ENCODE measurements around the gene DEPDC1.

Gene DEPDC1

GRCh38 chr1:68470388-68470970 is 26.4 kb downstream of the DEPDC1 start:
- DNase-seq: no peak

- DNase-seq: no peak
Observed at GRCh38 chr1:68464891-68465290, 32.0 kb downstream of the DEPDC1 start.

- no peak for DNase-seq
Observed at GRCh38 chr1:68460935-68461334, 35.9 kb downstream of the DEPDC1 start.

- no peak for DNase-seq
Observed at GRCh38 chr1:68459796-68460195, 37.1 kb downstream of the DEPDC1 start.

- DNase-seq: no peak
Observed at GRCh38 chr1:68459091-68459490, 37.8 kb downstream of the DEPDC1 start.

- DNase-seq: no peak
Observed at GRCh38 chr1:68456202-68456601, 40.7 kb downstream of the DEPDC1 start.

GRCh38 chr1:68454534-68454933 is 42.3 kb downstream of the DEPDC1 start:
- DNase-seq: no peak

- no peak for DNase-seq
Observed at GRCh38 chr1:68453060-68453670, 43.7 kb downstream of the DEPDC1 start.

GRCh38 chr1:68449901-68450300 is 47.0 kb downstream of the DEPDC1 start, which contains the start of gene RPE65:
Gene RPE65 (minus strand): TSS chr1:68449954. CDS start chr1:68449905, 49 bp downstream.
- no peak for DNase-seq

GRCh38 chr1:68448365-68448764 is 48.5 kb downstream of the DEPDC1 start:
- no peak for DNase-seq

GRCh38 chr1:68445709-68446108 is 51.2 kb downstream of the DEPDC1 start:
- DNase-seq: no peak

GRCh38 chr1:68442822-68443556 is 53.9 kb downstream of the DEPDC1 start:
- no peak for DNase-seq

- DNase-seq: no peak
Observed at GRCh38 chr1:68442006-68442405, 54.9 kb downstream of the DEPDC1 start.

- DNase-seq: no peak
Observed at GRCh38 chr1:68438310-68438709, 58.6 kb downstream of the DEPDC1 start.

- DNase-seq: no peak
Observed at GRCh38 chr1:68433395-68433794, 63.5 kb downstream of the DEPDC1 start.

GRCh38 chr1:68431076-68431475 is 65.8 kb downstream of the DEPDC1 start:
- no peak for DNase-seq

- no peak for DNase-seq
Observed at GRCh38 chr1:68429233-68429808, 67.6 kb downstream of the DEPDC1 start.

GRCh38 chr1:68426594-68426993 is 70.3 kb downstream of the DEPDC1 start:
- DNase-seq: no peak

Data from activated CD4-positive, alpha-beta T cell treated with anti-CD3 and anti-CD28 coated beads for 1 hour (primary cell).